IMR-90 (cell line): ENCODE measurements around the gene CXCL12. TPM values are rescaled to one million over a fixed set of nuclear protein-coding genes. Genes with fewer than 3 reads are reported as not detected.

Experiments
- ATAC-seq: fragments of 200-7000 bp; cut with Tn5 transposase; 2 replicates; pipeline ENCODE4 v1.9.1; 2020; ENCODE audit warnings: low read depth, mild to moderate bottlenecking, moderate library complexity
- BruUV-seq: library from RNA; stranded (reverse); fragments of 400-500 nt; replicated peaks from 2 replicates; lab custom pipeline; 2021; lab: Mats Ljungman, UMichigan
- CTCF ChIA-PET: fragments of 300-600 bp; formaldehyde crosslinking; extraction: SDS; loops from one replicate; lab custom pipeline; 2021; ENCODE audit warnings: antibody characterized with exemption; lab: Yijun Ruan, JAX
- POLR2A ChIA-PET: fragments of 300-600 bp; sonication (Branson Sonifier 250); formaldehyde crosslinking; loops from one replicate; lab custom pipeline; 2022; ENCODE audit warnings: antibody characterized with exemption; ENCODE audit not compliant: unreplicated experiment; lab: Charles Lee
- DNase-seq: peaks from one replicate; pipeline ENCODE4 v3.0.0; 2013
- H2AFZ ChIP-seq: replicated peaks from 2 replicates; pipeline ENCODE3; 2013; ENCODE audit warnings: low read length, mild to moderate bottlenecking; ENCODE audit not compliant: poor library complexity
- H2AK5ac ChIP-seq: 2 replicates; pipeline ENCODE4 v1.6.1; 2013; ENCODE audit warnings: low read depth, low read length, inconsistent platforms
- H2AK9ac ChIP-seq: replicated peaks from 2 replicates; pipeline ENCODE3; 2013; ENCODE audit warnings: mild to moderate bottlenecking, low read depth, low read length, moderate library complexity; ENCODE audit not compliant: poor library complexity
- H2BK120ac ChIP-seq: 2 replicates; pipeline ENCODE4 v1.6.1; 2013; ENCODE audit warnings: low read depth, low read length, inconsistent platforms
- H2BK15ac ChIP-seq: 3 replicates; pipeline ENCODE4 v1.6.1; 2013; ENCODE audit warnings: low read depth, low read length, inconsistent platforms
- H2BK20ac ChIP-seq: 2 replicates; pipeline ENCODE4 v1.6.1; 2013; ENCODE audit warnings: low read depth, mild to moderate bottlenecking, inconsistent platforms, low read length, moderate library complexity
- H2BK5ac ChIP-seq: 2 replicates; pipeline ENCODE4 v1.6.1; 2013; ENCODE audit warnings: mild to moderate bottlenecking, low read depth, low read length, inconsistent platforms; ENCODE audit not compliant: poor library complexity, severe bottlenecking
- H3K14ac ChIP-seq: replicated peaks from 2 replicates; pipeline ENCODE4 v1.6.1; 2013; ENCODE audit warnings: low read depth, low read length, inconsistent platforms
- H3K18ac ChIP-seq: 2 replicates; pipeline ENCODE4 v1.6.1; 2013; ENCODE audit warnings: low read depth, low read length, control low read depth
- H3K23ac ChIP-seq: 2 replicates; pipeline ENCODE4 v1.6.1; 2013; ENCODE audit warnings: low read depth, low read length, inconsistent platforms
- H3K27ac ChIP-seq: 2 replicates; pipeline ENCODE4 v1.5.1; 2013; ENCODE audit warnings: mild to moderate bottlenecking, control low read depth, low read length; ENCODE audit not compliant: insufficient read depth
- H3K27me3 ChIP-seq: 2 replicates; pipeline ENCODE4 v1.6.1; 2013; ENCODE audit warnings: low read length; ENCODE audit not compliant: control insufficient read depth, insufficient read depth
- H3K36me3 ChIP-seq: 2 replicates; pipeline ENCODE4 v1.6.1; 2013; ENCODE audit warnings: low read length, mixed read lengths; ENCODE audit not compliant: control insufficient read depth, insufficient read depth
- H3K4ac ChIP-seq: 2 replicates; pipeline ENCODE4 v1.6.1; 2013; ENCODE audit warnings: low read depth, low read length, inconsistent platforms
- H3K4me1 ChIP-seq: 2 replicates; pipeline ENCODE4 v1.6.1; 2013; ENCODE audit warnings: low read length, mixed read lengths; ENCODE audit not compliant: control insufficient read depth, insufficient read depth
- H3K4me2 ChIP-seq: 2 replicates; pipeline ENCODE4 v1.6.1; 2013; ENCODE audit warnings: low read depth, mild to moderate bottlenecking, control low read depth, low read length, moderate library complexity
- H3K4me3 ChIP-seq: 2 replicates; pipeline ENCODE4 v1.5.1; 2013; ENCODE audit warnings: low read depth, mild to moderate bottlenecking, control low read depth, low read length, moderate library complexity; ENCODE audit not compliant: insufficient read depth
- H3K56ac ChIP-seq: 2 replicates; pipeline ENCODE4 v1.6.1; 2013; ENCODE audit warnings: low read length, inconsistent platforms; ENCODE audit not compliant: insufficient read depth; ENCODE audit errors: extremely low read depth
- H3K79me1 ChIP-seq, 2 experiments: 2 replicates each; pipeline ENCODE4 v1.6.1; 2013; ENCODE audit warnings: low read length in 2 of 2, inconsistent platforms in 1 of 2, low read depth in 1 of 2
- H3K9ac ChIP-seq: 2 replicates; pipeline ENCODE4 v1.6.1; 2013; ENCODE audit warnings: low read depth, low read length, control low read depth
- H3K9me1 ChIP-seq: 2 replicates; pipeline ENCODE4 v1.6.1; 2013; ENCODE audit warnings: low read length, inconsistent platforms; ENCODE audit not compliant: insufficient read depth
- H3K9me3 ChIP-seq: 2 replicates; pipeline ENCODE4 v1.6.1; 2013; ENCODE audit warnings: low read length; ENCODE audit not compliant: control insufficient read depth, insufficient read depth
- H4K20me1 ChIP-seq: 2 replicates; pipeline ENCODE4 v1.6.1; 2013; ENCODE audit warnings: low read length, inconsistent platforms; ENCODE audit not compliant: insufficient read depth
- H4K5ac ChIP-seq: 2 replicates; pipeline ENCODE4 v1.6.1; 2013; ENCODE audit warnings: mild to moderate bottlenecking, low read depth, low read length, control low read depth
- H4K8ac ChIP-seq, 2 experiments: 2 replicates each; pipeline ENCODE4 v1.6.1; 2013; ENCODE audit warnings: low read depth in 2 of 2, low read length in 2 of 2, control low read depth in 1 of 2, inconsistent platforms in 1 of 2
- H4K91ac ChIP-seq: 2 replicates; pipeline ENCODE4 v1.6.1; 2013; ENCODE audit warnings: low read depth, low read length, inconsistent platforms; ENCODE audit not compliant: insufficient read depth
- BHLHE40 ChIP-seq: fragments of 150-350 bp; IDR thresholded peaks from 2 replicates; pipeline ENCODE4 v1.6.1; 2016; ENCODE audit warnings: mild to moderate bottlenecking, low read depth, low read length
- CEBPB ChIP-seq: IDR thresholded peaks from 2 replicates; pipeline ENCODE4 v1.6.1; 2012; ENCODE audit warnings: low read depth, low read length, improper control_type of control experiment
- CHD1 ChIP-seq: IDR thresholded peaks from 2 replicates; pipeline ENCODE4 v1.6.1; 2012; ENCODE audit warnings: low read depth, low read length, improper control_type of control experiment
- ELK1 ChIP-seq: fragments of 150-350 bp; IDR thresholded peaks from 2 replicates; pipeline ENCODE4 v1.6.1; 2016; ENCODE audit warnings: low read depth, mild to moderate bottlenecking, low read length, moderate library complexity, borderline replicate concordance
- FOS ChIP-seq: fragments of 150-350 bp; IDR thresholded peaks from 2 replicates; pipeline ENCODE4 v1.6.1; 2016; ENCODE audit warnings: low read depth, low read length
- MAFK ChIP-seq: IDR thresholded peaks from 2 replicates; pipeline ENCODE4 v1.6.1; 2012; ENCODE audit warnings: low read depth, low read length, improper control_type of control experiment
- MXI1 ChIP-seq: IDR thresholded peaks from 2 replicates; pipeline ENCODE4 v1.6.1; 2012; ENCODE audit warnings: low read depth, mild to moderate bottlenecking, low read length, moderate library complexity, borderline replicate concordance
- NFE2L2 ChIP-seq: fragments of 150-350 bp; IDR thresholded peaks from 2 replicates; pipeline ENCODE4 v1.6.1; 2016; ENCODE audit warnings: low read depth, mild to moderate bottlenecking, low read length
- POLR2A ChIP-seq: IDR thresholded peaks from 2 replicates; pipeline ENCODE4 v1.6.1; 2012; ENCODE audit warnings: mild to moderate bottlenecking, low read depth, low read length
- RAD21 ChIP-seq: IDR thresholded peaks from 2 replicates; pipeline ENCODE4 v1.6.1; 2012; ENCODE audit warnings: low read length, improper control_type of control experiment
- RCOR1 ChIP-seq: IDR thresholded peaks from 2 replicates; pipeline ENCODE4 v1.6.1; 2012; ENCODE audit warnings: mild to moderate bottlenecking, low read length, improper control_type of control experiment; ENCODE audit not compliant: insufficient replicate concordance
- RFX5 ChIP-seq: IDR thresholded peaks from 2 replicates; pipeline ENCODE4 v1.8.0; 2012; ENCODE audit warnings: low read depth, mild to moderate bottlenecking, low read length, moderate library complexity
- SMC3 ChIP-seq: fragments of 150-350 bp; IDR thresholded peaks from 2 replicates; pipeline ENCODE4 v1.6.1; 2016; ENCODE audit warnings: low read depth, mild to moderate bottlenecking, antibody characterized with exemption, low read length, moderate library complexity
- WGBS, 2 experiments: methylation state at CpG; one replicate each; pipeline versions ENCODE4 v1.1.5 to v1.1.7; 2013; ENCODE audit warnings: missing lambda C conversion rate in 2 of 2; ENCODE audit not compliant: insufficient read length in 1 of 2; ENCODE audit errors: extremely low coverage in 2 of 2; 5-methylcytosine and 5-hydroxymethylcytosine counted together
- dilution Hi-C: fragments of 300-500 bp; cut with HindIII; formaldehyde crosslinking; loops from one replicate; pipeline ENCODE4 v1.14.3; 2018; ENCODE audit warnings: low sequenced_read_pairs; ENCODE audit not compliant: unreplicated experiment
- in situ Hi-C: fragments of 300-500 bp; cut with MboI; formaldehyde crosslinking; loops from 3 replicates; pipeline ENCODE4 v1.14.3; 2019; ENCODE audit warnings: low sequenced_read_pairs, inconsistent platforms, mixed read lengths
- intact Hi-C: fragments of 100-400 bp; cut with micrococcal nuclease; formaldehyde crosslinking; loops from 2 replicates; pipeline ENCODE4 v1.10.0; 2022
- polyA plus RNA-seq, 3 experiments: library from polyadenylated mRNA; depleted of rRNA; stranded (reverse); fragments of >200 nt; gene quantifications; 2 replicates each; pipeline ENCODE4 v1.2.3, GENCODE V29; 2012; ENCODE audit warnings: low replicate concordance in 1 of 3
- total RNA-seq: library from RNA; depleted of rRNA; stranded (reverse); fragments of >200 nt; gene quantifications from 2 replicates; pipeline ENCODE4 v1.2.3, GENCODE V29; 2012
- TF ChIP-seq, protein P1 (sequence below): fragments of 150-350 bp; IDR thresholded peaks from 2 replicates; pipeline ENCODE4 v1.6.1; 2017; ENCODE audit warnings: mild to moderate bottlenecking, antibody characterized with exemption, low read length, low read depth
- TF ChIP-seq, protein P2 (sequence below): conservative IDR thresholded peaks from 2 replicates; pipeline ENCODE4 v1.5.1; 2012; ENCODE audit warnings: mild to moderate bottlenecking, low read depth, low read length, improper control_type of control experiment

Gene CXCL12
- total and polyA plus RNA-seq, 2 of the 4 experiments (the other 2 are of a cell fraction): 15.8 to 80.7 TPM

GRCh38 chr10:44356139-44357022, 28.5 kb downstream of the CXCL12 start:
- Histone ChIP-seq H4K91ac (no peak overlapping the region), H3K4me3 (no peak overlapping the region), H2BK20ac (no peak overlapping the region), H3K56ac (no peak overlapping the region), H4K5ac (no peak overlapping the region), H2BK15ac (no peak overlapping the region), H2AFZ (no peak overlapping the region), H3K9me3 (no peaks in the 10 kb centered on the region), H4K20me1 (no peaks in the 10 kb centered on the region), H2AK9ac (no peak overlapping the region), H3K27ac (no peak overlapping the region), H3K4ac (no peak overlapping the region), H3K18ac (no peak overlapping the region), H3K9ac (no peak overlapping the region), H2AK5ac (no peak overlapping the region), H3K9me1 (peaks cover 9% of the 10 kb centered on the region; the same call in 1 of the 2 replicates), H4K8ac (no peak overlapping the region), H3K14ac (no peak overlapping the region), H2BK5ac (no peak overlapping the region), H3K27me3 (no peaks in the 10 kb centered on the region), H3K36me3 (no peaks in the 10 kb centered on the region), H3K4me1 (peaks cover 18% of the 10 kb centered on the region; the same call in 1 of the 2 replicates), H2BK120ac (no peak overlapping the region), H3K79me1 (no peaks in the 10 kb centered on the region), H3K23ac (no peak overlapping the region), H3K4me2 (no peak overlapping the region)
- ChIA-PET POLR2A (no interaction called here), CTCF (no interaction called here)
- DNase-seq (no peak), ATAC-seq (no peak)
- dilution Hi-C loops: no loop called here
- 70% methylated on average over 2 of the region's 20 CpGs; no CpG with 5 or more reads in 1 of the 2 experiments for WGBS, 2 experiments
- in situ Hi-C loops: no loop called here
- no TSS peak for BruUV-seq
- intact Hi-C loops: no loop called here
- TF ChIP-seq CHD1 (no peak), RFX5 (no peak), SMC3 (no peak), RCOR1 (no peak), MAFK (no peak), POLR2A (no peak), BHLHE40 (no peak), CEBPB (no peak), NFE2L2 (no peak), ELK1 (no peak), MXI1 (no peak), FOS (no peak), RAD21 (no peak)
- TF ChIP-seq, protein P1, sequence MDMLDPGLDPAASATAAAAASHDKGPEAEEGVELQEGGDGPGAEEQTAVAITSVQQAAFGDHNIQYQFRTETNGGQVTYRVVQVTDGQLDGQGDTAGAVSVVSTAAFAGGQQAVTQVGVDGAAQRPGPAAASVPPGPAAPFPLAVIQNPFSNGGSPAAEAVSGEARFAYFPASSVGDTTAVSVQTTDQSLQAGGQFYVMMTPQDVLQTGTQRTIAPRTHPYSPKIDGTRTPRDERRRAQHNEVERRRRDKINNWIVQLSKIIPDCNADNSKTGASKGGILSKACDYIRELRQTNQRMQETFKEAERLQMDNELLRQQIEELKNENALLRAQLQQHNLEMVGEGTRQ: no peak
- TF ChIP-seq, protein P2, sequence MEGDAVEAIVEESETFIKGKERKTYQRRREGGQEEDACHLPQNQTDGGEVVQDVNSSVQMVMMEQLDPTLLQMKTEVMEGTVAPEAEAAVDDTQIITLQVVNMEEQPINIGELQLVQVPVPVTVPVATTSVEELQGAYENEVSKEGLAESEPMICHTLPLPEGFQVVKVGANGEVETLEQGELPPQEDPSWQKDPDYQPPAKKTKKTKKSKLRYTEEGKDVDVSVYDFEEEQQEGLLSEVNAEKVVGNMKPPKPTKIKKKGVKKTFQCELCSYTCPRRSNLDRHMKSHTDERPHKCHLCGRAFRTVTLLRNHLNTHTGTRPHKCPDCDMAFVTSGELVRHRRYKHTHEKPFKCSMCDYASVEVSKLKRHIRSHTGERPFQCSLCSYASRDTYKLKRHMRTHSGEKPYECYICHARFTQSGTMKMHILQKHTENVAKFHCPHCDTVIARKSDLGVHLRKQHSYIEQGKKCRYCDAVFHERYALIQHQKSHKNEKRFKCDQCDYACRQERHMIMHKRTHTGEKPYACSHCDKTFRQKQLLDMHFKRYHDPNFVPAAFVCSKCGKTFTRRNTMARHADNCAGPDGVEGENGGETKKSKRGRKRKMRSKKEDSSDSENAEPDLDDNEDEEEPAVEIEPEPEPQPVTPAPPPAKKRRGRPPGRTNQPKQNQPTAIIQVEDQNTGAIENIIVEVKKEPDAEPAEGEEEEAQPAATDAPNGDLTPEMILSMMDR: no peak
